PFSK-1 (cell line): ENCODE measurements around the gene RGS16.

Experiments
- POLR2AphosphoS5 ChIP-seq: IDR thresholded peaks from 2 replicates; pipeline ENCODE4 v1.6.1; 2012; ENCODE audit warnings: low read depth, mild to moderate bottlenecking, control low read depth, low read length, moderate library complexity
- REST ChIP-seq, 2 experiments: IDR thresholded peaks; 2 replicates each; pipeline versions ENCODE4 v1.6.1 to v1.8.0; 2011 to 2012; ENCODE audit warnings: low read depth in 2 of 2, low read length in 2 of 2, control low read depth in 1 of 2, inconsistent platforms in 1 of 2, mild to moderate bottlenecking in 1 of 2, moderate library complexity in 1 of 2; ENCODE audit not compliant: insufficient read depth in 1 of 2
- SIN3A ChIP-seq: IDR thresholded peaks from 2 replicates; pipeline ENCODE4 v1.6.1; 2012; ENCODE audit warnings: mild to moderate bottlenecking, low read length, moderate library complexity, borderline replicate concordance; ENCODE audit not compliant: insufficient read depth
- TAF1 ChIP-seq: IDR thresholded peaks from 2 replicates; pipeline ENCODE4 v1.6.1; 2012; ENCODE audit warnings: low read length, control low read depth, borderline replicate concordance; ENCODE audit not compliant: insufficient read depth

The RGS16 gene

GRCh38 chr1:182549346-182549745, 54.8 kb downstream of the RGS16 start:
- no peak for TF ChIP-seq POLR2AphosphoS5
- no peak for TF ChIP-seq REST (IDR thresholded peaks at IDR 0.05; ENCODE audit: insufficient read depth in 1 of 2, low read depth in 2 of 2, low read length in 2 of 2)
- TF ChIP-seq TAF1: no peak
- TF ChIP-seq SIN3A: no peak
